H1 (cell line): ENCODE data around the gene MSANTD4. TPM values are rescaled to one million over a fixed set of nuclear protein-coding genes. Genes with fewer than 3 reads are reported as not detected.

Experiments
- CTCF ChIA-PET: fragments of 300-600 bp; sonication (Branson Sonifier 250); formaldehyde crosslinking; loops from one replicate; lab custom pipeline; 2021; ENCODE audit not compliant: partially characterized antibody; lab: Charles Lee
- POLR2A ChIA-PET: fragments of 300-600 bp; sonication (Branson Sonifier 250); formaldehyde crosslinking; loops from one replicate; lab custom pipeline; 2021; ENCODE audit warnings: inconsistent platforms; ENCODE audit not compliant: partially characterized antibody; lab: Charles Lee
- DNase-seq, 2 experiments: peaks; one replicate each; pipeline versions ENCODE4 v3.0.0 to v3.0.0-alpha.2; 2010 to 2022; ENCODE audit warnings: low spot score in 2 of 2, low read depth in 1 of 2, mixed read lengths in 1 of 2
- FAIRE-seq: peaks from 2 replicates; lab custom pipeline; 2011; peaks lifted over from hg19 to GRCh38; lab: Jason Lieb, UNC
- H2AFZ ChIP-seq: 2 replicates; pipeline ENCODE4 v1.8.1; 2012; ENCODE audit warnings: low read length, inconsistent platforms
- H2AK5ac ChIP-seq: 2 replicates; pipeline ENCODE4 v1.6.1; 2013; ENCODE audit warnings: low read depth, low read length
- H2BK120ac ChIP-seq: replicated peaks from 2 replicates; pipeline ENCODE3; 2013; ENCODE audit warnings: low read depth, low read length, inconsistent platforms
- H2BK12ac ChIP-seq: 2 replicates; pipeline ENCODE4 v1.6.1; 2013; ENCODE audit warnings: low read depth, low read length
- H2BK15ac ChIP-seq: 2 replicates; pipeline ENCODE4 v1.6.1; 2013; ENCODE audit warnings: low read length
- H2BK20ac ChIP-seq: 2 replicates; pipeline ENCODE4 v1.6.1; 2013; ENCODE audit warnings: low read length
- H2BK5ac ChIP-seq: 2 replicates; pipeline ENCODE4 v1.6.1; 2013; ENCODE audit warnings: low read depth, low read length
- H3K14ac ChIP-seq: 2 replicates; pipeline ENCODE4 v1.6.1; 2013; ENCODE audit warnings: inconsistent platforms; ENCODE audit not compliant: insufficient read length
- H3K18ac ChIP-seq: 2 replicates; pipeline ENCODE4 v1.6.1; 2013; ENCODE audit warnings: low read length; ENCODE audit errors: extremely low read depth
- H3K23ac ChIP-seq: 2 replicates; pipeline ENCODE4 v1.6.1; 2013; ENCODE audit warnings: inconsistent platforms; ENCODE audit not compliant: insufficient read length
- H3K23me2 ChIP-seq: 2 replicates; pipeline ENCODE4 v1.6.1; 2013; ENCODE audit warnings: low read depth, low read length
- H3K27ac ChIP-seq: 2 replicates; pipeline ENCODE4 v1.6.1; 2011; ENCODE audit warnings: low read depth, low read length, inconsistent platforms
- H3K27me3 ChIP-seq, 4 experiments: replicated peaks in 1 of 4; 1 replicate in 1 of 4; 2 replicates in 3 of 4; pipeline versions ENCODE4 v1.6.1 to v1.8.1; 2011 to 2013; ENCODE audit warnings: low read length in 3 of 4, mild to moderate bottlenecking in 3 of 4, inconsistent platforms in 2 of 4, mixed read lengths in 2 of 4, moderate library complexity in 1 of 4; ENCODE audit not compliant: control insufficient read depth in 3 of 4, insufficient read depth in 3 of 4; ENCODE audit errors: extremely low read depth in 1 of 4
- H3K36me3 ChIP-seq, 4 experiments: 2 replicates each; pipeline versions ENCODE4 v1.6.1 to v1.8.1; 2011 to 2013; ENCODE audit warnings: mild to moderate bottlenecking in 4 of 4, low read length in 3 of 4, moderate library complexity in 2 of 4, control low read depth in 1 of 4, inconsistent platforms in 1 of 4; ENCODE audit not compliant: insufficient read depth in 4 of 4, control insufficient read depth in 2 of 4
- H3K4ac ChIP-seq: replicated peaks from 2 replicates; pipeline ENCODE3; 2013; ENCODE audit warnings: low read length, low read depth, mixed read lengths, inconsistent platforms; ENCODE audit not compliant: insufficient read length
- H3K4me1 ChIP-seq, 4 experiments: replicated peaks in 1 of 4; 1 replicate in 1 of 4; 2 replicates in 3 of 4; pipeline versions ENCODE4 v1.6.1 to v1.8.1; 2011 to 2013; ENCODE audit warnings: low read length in 3 of 4, inconsistent platforms in 2 of 4, mixed read lengths in 1 of 4; ENCODE audit not compliant: insufficient read depth in 4 of 4, control insufficient read depth in 3 of 4
- H3K4me2 ChIP-seq, 2 experiments: 2 replicates each; pipeline versions ENCODE4 v1.6.1 to v1.8.1; 2011 to 2013; ENCODE audit warnings: low read depth in 2 of 2, low read length in 2 of 2, control low read depth in 1 of 2, inconsistent platforms in 1 of 2, mild to moderate bottlenecking in 1 of 2; ENCODE audit not compliant: insufficient read depth in 1 of 2
- H3K4me3 ChIP-seq, 4 experiments: fragments of 200-600, 300-600 bp in 1 of 4; sonication (generic), shearing (Covaris generic), sonication (Bioruptor Twin) in 1 of 4; 2 replicates each; pipeline versions ENCODE4 v1.5.1 to v1.8.1; 2011 to 2016; ENCODE audit warnings: low read length in 4 of 4, low read depth in 3 of 4, control low read depth in 2 of 4, inconsistent platforms in 2 of 4, mild to moderate bottlenecking in 2 of 4, mixed read lengths in 1 of 4, moderate library complexity in 1 of 4; ENCODE audit not compliant: insufficient read depth in 2 of 4; ENCODE audit errors: extremely low read depth in 1 of 4
- H3K56ac ChIP-seq: replicated peaks from 2 replicates; pipeline ENCODE3; 2013; ENCODE audit warnings: low read depth, mild to moderate bottlenecking, mixed read lengths, low read length, inconsistent platforms; ENCODE audit not compliant: insufficient read length
- H3K79me1 ChIP-seq: 2 replicates; pipeline ENCODE4 v1.6.1; 2013; ENCODE audit warnings: low read depth, low read length, control low read depth
- H3K79me2 ChIP-seq, 2 experiments: 2 replicates each; pipeline versions ENCODE4 v1.6.1 to v1.8.1; 2012 to 2013; ENCODE audit warnings: low read length in 2 of 2, mild to moderate bottlenecking in 2 of 2, inconsistent platforms in 1 of 2; ENCODE audit not compliant: insufficient read depth in 2 of 2, control insufficient read depth in 1 of 2
- H3K9ac ChIP-seq, 4 experiments: replicated peaks in 1 of 4; 1 replicate in 1 of 4; 2 replicates in 3 of 4; pipeline versions ENCODE4 v1.6.1 to v1.8.1; 2011 to 2013; ENCODE audit warnings: low read depth in 3 of 4, low read length in 3 of 4, control low read depth in 2 of 4, mild to moderate bottlenecking in 2 of 4, moderate library complexity in 2 of 4, inconsistent platforms in 1 of 4; ENCODE audit errors: extremely low read depth in 1 of 4
- H3K9me3 ChIP-seq, 2 experiments: 2 replicates each; pipeline versions ENCODE4 v1.6.1 to v1.8.1; 2012 to 2013; ENCODE audit warnings: mild to moderate bottlenecking in 2 of 2, moderate library complexity in 2 of 2, control low read depth in 1 of 2, inconsistent platforms in 1 of 2, low read depth in 1 of 2, low read length in 1 of 2, mixed read lengths in 1 of 2; ENCODE audit not compliant: insufficient read depth in 2 of 2
- H4K20me1 ChIP-seq, 2 experiments: replicated peaks in 1 of 2; 2 replicates each; pipeline versions ENCODE3 to v1.8.1; 2011 to 2013; ENCODE audit warnings: inconsistent platforms in 2 of 2, low read length in 2 of 2, mild to moderate bottlenecking in 1 of 2; ENCODE audit not compliant: insufficient read depth in 2 of 2, control insufficient read depth in 1 of 2
- H4K5ac ChIP-seq: 2 replicates; pipeline ENCODE4 v1.6.1; 2013; ENCODE audit warnings: low read length, low read depth, mixed read lengths, inconsistent platforms; ENCODE audit not compliant: insufficient read length
- H4K8ac ChIP-seq: 2 replicates; pipeline ENCODE4 v1.8.0; 2013; ENCODE audit warnings: mild to moderate bottlenecking, moderate library complexity, low read length, inconsistent platforms; ENCODE audit not compliant: insufficient read depth; ENCODE audit errors: extremely low read depth
- H4K91ac ChIP-seq: replicated peaks from 2 replicates; pipeline ENCODE3; 2013; ENCODE audit warnings: low read length, mixed read lengths, inconsistent platforms; ENCODE audit not compliant: insufficient read length
- ASH2L ChIP-seq: fragments of 200-600, 300-600 bp; sonication (generic); IDR thresholded peaks from one replicate; pipeline ENCODE4 v1.7.1; 2017; ENCODE audit warnings: low read length
- BCL11A ChIP-seq, 2 experiments: IDR thresholded peaks; one replicate each; pipeline ENCODE4 v1.6.1; 2011; ENCODE audit warnings: low read depth in 2 of 2, low read length in 2 of 2, mild to moderate bottlenecking in 2 of 2
- CEBPB ChIP-seq: IDR thresholded peaks from 2 replicates; pipeline ENCODE4 v1.6.1; 2012; ENCODE audit warnings: low read depth, low read length
- CHD2 ChIP-seq: IDR thresholded peaks from 2 replicates; pipeline ENCODE4 v1.6.1; 2012; ENCODE audit warnings: low read length, improper control_type of control experiment
- E2F6 ChIP-seq: IDR thresholded peaks from 2 replicates; pipeline ENCODE4 v1.6.1; 2012; ENCODE audit warnings: inconsistent platforms
- KDM1A ChIP-seq: fragments of 200-600, 300-600 bp; sonication (generic); IDR thresholded peaks from 2 replicates; pipeline ENCODE4 v1.7.1; 2016; ENCODE audit warnings: mild to moderate bottlenecking, low read length, borderline replicate concordance
- MAFK ChIP-seq: IDR thresholded peaks from 2 replicates; pipeline ENCODE4 v1.6.1; 2012; ENCODE audit warnings: low read depth, mild to moderate bottlenecking, improper control_type of control experiment, low read length
- PHF8 ChIP-seq: fragments of 200-600 bp; sonication (generic); conservative IDR thresholded peaks from 2 replicates; pipeline ENCODE4 v1.7.1; 2012; ENCODE audit warnings: low read depth, mild to moderate bottlenecking, inconsistent platforms, low read length, moderate library complexity
- POLR2A ChIP-seq, 2 experiments: IDR thresholded peaks; 1 replicate in 1 of 2; 2 replicates in 1 of 2; pipeline ENCODE4 v1.6.1; 2011; ENCODE audit warnings: low read depth in 2 of 2, low read length in 2 of 2, mild to moderate bottlenecking in 2 of 2; ENCODE audit errors: control extremely low read depth in 1 of 2
- RNF2 ChIP-seq: fragments of 200-900, 300-1000 bp; sonication (generic); IDR thresholded peaks from 2 replicates; pipeline ENCODE4 v1.7.1; 2016; ENCODE audit warnings: borderline replicate concordance, low read depth, mild to moderate bottlenecking, antibody characterized with exemption, low read length; ENCODE audit not compliant: poor library complexity, severe bottlenecking; ENCODE audit errors: missing control alignments
- RXRA ChIP-seq: IDR thresholded peaks from 2 replicates; pipeline ENCODE4 v1.6.1; 2011; ENCODE audit warnings: low read depth, mild to moderate bottlenecking, low read length, moderate library complexity; ENCODE audit not compliant: insufficient read depth
- SP1 ChIP-seq: IDR thresholded peaks from 2 replicates; pipeline ENCODE4 v1.6.1; 2011; ENCODE audit warnings: low read depth, low read length
- TAF1 ChIP-seq: IDR thresholded peaks from 2 replicates; pipeline ENCODE4 v1.6.1; 2011; ENCODE audit warnings: mild to moderate bottlenecking, low read depth, low read length
- TCF12 ChIP-seq: IDR thresholded peaks from 2 replicates; pipeline ENCODE4 v1.6.1; 2011; ENCODE audit warnings: low read depth, mild to moderate bottlenecking, low read length
- WGBS, 2 experiments: shearing (Covaris generic) in 1 of 2; methylation state at CpG; one replicate each; pipeline versions ENCODE4 v1.1.6 to v1.1.7; 2013 to 2015; ENCODE audit warnings: low lambda C conversion rate in 2 of 2, mixed read lengths in 2 of 2, inconsistent platforms in 1 of 2, low coverage in 1 of 2, missing lambda C conversion rate in 1 of 2; ENCODE audit not compliant: insufficient replicate concordance in 2 of 2, insufficient coverage in 1 of 2, insufficient read length in 1 of 2; ENCODE audit errors: extremely low coverage in 1 of 2, missing lambda C conversion rate in 1 of 2; 5-methylcytosine and 5-hydroxymethylcytosine counted together
- polyA plus RNA-seq, 7 experiments: library from polyadenylated mRNA; depleted of rRNA in 3 of 7; stranded (reverse) in 5 of 7; unstranded in 2 of 7; fragments of >200 nt in 5 of 7; fragments of 200-250 nt in 2 of 7; gene quantifications; 1 replicate in 5 of 7; 2 replicates in 1 of 7; 4 replicates in 1 of 7; pipeline versions ENCODE4 v1.2.1 to v1.2.3, GENCODE V29; 2011 to 2013; ENCODE audit warnings: missing spikeins in 2 of 7, mixed read lengths in 2 of 7
- total RNA-seq: library from RNA; stranded (reverse); fragmentation: NEBNext Ultra II Directional; extraction: Animal tissue kit (Norgen Biotek cat#: 25700); gene quantifications from 2 replicates; pipeline ENCODE4 v1.2.1, GENCODE V29; 2021

The MSANTD4 gene
- total and polyA plus RNA-seq, 2 of the 8 experiments (the other 6 are each of a cell fraction or from before 2014, with no cell fraction given), result 5.1 to 21.9 TPM

DNA sequence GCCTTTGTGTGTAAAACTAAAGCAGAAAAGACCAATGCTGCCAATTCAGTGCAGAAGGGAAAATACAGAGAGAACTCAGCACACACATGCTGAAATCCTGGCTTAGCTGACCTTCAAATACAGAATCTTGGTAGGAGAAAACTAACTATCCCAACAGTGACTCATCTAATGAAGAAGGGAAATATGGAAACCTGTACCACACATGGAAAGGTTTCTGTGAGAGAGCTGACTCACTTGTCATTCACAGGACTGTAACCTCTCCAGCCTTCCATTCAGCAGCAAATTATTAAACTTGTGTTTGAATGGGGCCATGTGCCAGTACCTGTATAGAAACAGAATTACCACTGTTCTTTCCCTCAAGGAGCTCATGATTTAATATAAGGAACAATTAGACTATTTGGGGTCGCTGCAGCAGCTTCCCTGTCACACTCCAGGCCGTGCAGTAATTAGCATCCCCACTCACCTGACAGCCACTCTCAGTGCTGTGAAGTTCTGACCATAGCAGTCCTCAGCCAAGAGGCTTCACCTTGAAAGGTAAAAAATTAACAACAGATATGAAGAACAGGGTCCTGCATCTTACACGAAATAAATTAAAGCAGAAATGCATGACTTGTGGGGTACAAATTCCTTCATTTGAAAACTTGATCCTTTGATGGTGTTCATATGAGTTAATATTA is 53.9 kb downstream of the MSANTD4 start:
- Histone ChIP-seq H3K14ac (no peak overlapping the region), H3K9me3 (no peaks in the 10 kb centered on the region), H2AK5ac (no peak overlapping the region), H2BK20ac (no peak overlapping the region), H2BK12ac (no peak overlapping the region), H2BK5ac (no peak overlapping the region), H3K79me2 (no peaks in the 10 kb centered on the region), H3K56ac (no peak overlapping the region), H3K4me2 (no peak overlapping the region), H4K91ac (no peak overlapping the region), H3K4ac (no peak overlapping the region), H4K5ac (no peak overlapping the region), H3K9ac (no peak overlapping the region), H3K4me3 (no peak overlapping the region), H4K20me1 (no peaks in the 10 kb centered on the region), H2BK120ac (no peak overlapping the region), H3K18ac (no peak overlapping the region), H3K27ac (no peak overlapping the region), H3K79me1 (no peaks in the 10 kb centered on the region), H2AFZ (no peak overlapping the region), H2BK15ac (no peak overlapping the region), H3K23me2 (no peaks in the 10 kb centered on the region), H3K27me3 (no peaks in the 10 kb centered on the region), H3K4me1 (no peaks in the 10 kb centered on the region), H3K36me3 (no peaks in the 10 kb centered on the region), H3K23ac (no peak overlapping the region), H4K8ac (no peak overlapping the region)
- TF ChIP-seq RXRA (no peak), BCL11A (IDR thresholded peaks at IDR 0.05; ENCODE audit: low read depth in 2 of 2, low read length in 2 of 2) (no peak), POLR2A (IDR thresholded peaks at IDR 0.05; ENCODE audit: control extremely low read depth in 1 of 2, low read depth in 2 of 2, low read length in 2 of 2) (no peak), RNF2 (no peak), E2F6 (no peak), TAF1 (no peak), MAFK (no peak), CHD2 (no peak), CEBPB (no peak), ASH2L (no peak), PHF8 (no peak), SP1 (no peak), TCF12 (no peak), KDM1A (no peak)
- ChIA-PET CTCF (no interaction called here), POLR2A (interaction anchor here (0.5 kb wide), 1 partner anchor 432 kb away, joined by 3 read pairs; no protein-coding TSS in a partner anchor)
- 87% methylated on average over 3 of the region's 3 CpGs; no CpG with 5 or more reads in 1 of the 2 experiments for WGBS, 2 experiments
- DNase-seq (no peak), FAIRE-seq (no peak)
